Tibial nerve (tissue), 4 donors: Measurements from ENCODE around the gene GPR137B.

Source experiments
- CTCF ChIP-seq, 5 experiments: fragments of 200-600 bp in 3 of 5; fragments of 450-650 bp in 2 of 5; sonication (generic) in 3 of 5; IDR thresholded peaks; one replicate each; pipeline ENCODE4 v1.5.1; 2016 to 2019; ENCODE audit warnings: antibody characterized with exemption in 5 of 5, mild to moderate bottlenecking in 3 of 5, moderate library complexity in 2 of 5
- EP300 ChIP-seq, 2 donors: sonication (generic); formaldehyde crosslinking; IDR thresholded peaks; one replicate each; pipeline ENCODE4 v1.6.1; 2017; ENCODE audit warnings: antibody characterized with exemption in 2 of 2, mild to moderate bottlenecking in 1 of 2
- POLR2A ChIP-seq, 2 donors: fragments of 450-650 bp; IDR thresholded peaks; one replicate each; pipeline ENCODE4 v1.6.1; 2017; ENCODE audit warnings: antibody characterized with exemption in 2 of 2, mild to moderate bottlenecking in 2 of 2, moderate library complexity in 2 of 2

GRCh38 chr1:236211815-236212214, 69.5 kb downstream of the GPR137B start:
- TF ChIP-seq POLR2A (IDR thresholded peaks at IDR 0.05) = no peak
- no peak for TF ChIP-seq CTCF (IDR thresholded peaks at IDR 0.05)
- no peak for TF ChIP-seq EP300 (IDR thresholded peaks at IDR 0.05)
